Measurements from ENCODE around the gene LMO1.
A peak's percentile ranks its signal among the peaks of the same experiment; 100 is the strongest.

Gene LMO1

DNA sequence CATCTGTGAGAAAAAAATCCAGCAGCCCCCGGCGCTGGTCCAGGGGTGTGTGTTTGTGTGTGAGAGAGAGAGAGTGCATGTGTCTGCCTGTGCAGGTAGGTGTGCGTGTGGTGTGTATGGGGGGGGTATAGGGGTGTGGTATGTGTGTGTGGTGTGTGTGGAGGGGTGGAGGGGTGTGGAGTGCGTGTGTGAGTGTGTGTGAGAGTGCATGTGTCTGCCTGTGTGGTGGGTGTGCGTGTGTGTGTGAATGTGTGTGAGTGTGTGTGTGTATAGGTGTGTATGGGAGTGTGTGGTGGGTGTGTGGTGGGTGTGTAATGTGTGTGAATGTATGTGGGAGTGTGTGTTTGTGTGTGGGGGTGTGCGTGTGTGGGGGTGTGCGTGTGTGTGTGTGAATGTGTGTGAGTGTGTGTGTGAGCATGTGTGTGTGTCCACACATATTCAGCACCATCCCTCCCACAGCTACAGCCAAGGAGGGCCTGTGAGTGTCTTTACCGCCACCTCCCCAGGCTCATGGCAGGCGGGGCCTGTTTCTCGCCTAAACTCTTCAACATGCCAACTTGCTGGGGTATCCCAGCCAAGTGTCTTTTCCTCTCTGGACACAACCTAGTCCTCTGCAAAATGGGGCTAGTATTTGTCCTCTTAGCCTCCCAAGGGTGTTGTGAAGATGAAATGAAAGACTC, 11.9 kb downstream of the LMO1 start:
- no peak for DNase-seq (ENCODE audit: low read depth)
- TF ChIP-seq, protein P1, sequence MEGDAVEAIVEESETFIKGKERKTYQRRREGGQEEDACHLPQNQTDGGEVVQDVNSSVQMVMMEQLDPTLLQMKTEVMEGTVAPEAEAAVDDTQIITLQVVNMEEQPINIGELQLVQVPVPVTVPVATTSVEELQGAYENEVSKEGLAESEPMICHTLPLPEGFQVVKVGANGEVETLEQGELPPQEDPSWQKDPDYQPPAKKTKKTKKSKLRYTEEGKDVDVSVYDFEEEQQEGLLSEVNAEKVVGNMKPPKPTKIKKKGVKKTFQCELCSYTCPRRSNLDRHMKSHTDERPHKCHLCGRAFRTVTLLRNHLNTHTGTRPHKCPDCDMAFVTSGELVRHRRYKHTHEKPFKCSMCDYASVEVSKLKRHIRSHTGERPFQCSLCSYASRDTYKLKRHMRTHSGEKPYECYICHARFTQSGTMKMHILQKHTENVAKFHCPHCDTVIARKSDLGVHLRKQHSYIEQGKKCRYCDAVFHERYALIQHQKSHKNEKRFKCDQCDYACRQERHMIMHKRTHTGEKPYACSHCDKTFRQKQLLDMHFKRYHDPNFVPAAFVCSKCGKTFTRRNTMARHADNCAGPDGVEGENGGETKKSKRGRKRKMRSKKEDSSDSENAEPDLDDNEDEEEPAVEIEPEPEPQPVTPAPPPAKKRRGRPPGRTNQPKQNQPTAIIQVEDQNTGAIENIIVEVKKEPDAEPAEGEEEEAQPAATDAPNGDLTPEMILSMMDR (conservative IDR thresholded peaks at IDR 0.05; ENCODE audit: low read depth, low read length) = no peak
- no peak overlapping the region for H3K4me3 ChIP-seq (ENCODE audit: low read length)

DNA sequence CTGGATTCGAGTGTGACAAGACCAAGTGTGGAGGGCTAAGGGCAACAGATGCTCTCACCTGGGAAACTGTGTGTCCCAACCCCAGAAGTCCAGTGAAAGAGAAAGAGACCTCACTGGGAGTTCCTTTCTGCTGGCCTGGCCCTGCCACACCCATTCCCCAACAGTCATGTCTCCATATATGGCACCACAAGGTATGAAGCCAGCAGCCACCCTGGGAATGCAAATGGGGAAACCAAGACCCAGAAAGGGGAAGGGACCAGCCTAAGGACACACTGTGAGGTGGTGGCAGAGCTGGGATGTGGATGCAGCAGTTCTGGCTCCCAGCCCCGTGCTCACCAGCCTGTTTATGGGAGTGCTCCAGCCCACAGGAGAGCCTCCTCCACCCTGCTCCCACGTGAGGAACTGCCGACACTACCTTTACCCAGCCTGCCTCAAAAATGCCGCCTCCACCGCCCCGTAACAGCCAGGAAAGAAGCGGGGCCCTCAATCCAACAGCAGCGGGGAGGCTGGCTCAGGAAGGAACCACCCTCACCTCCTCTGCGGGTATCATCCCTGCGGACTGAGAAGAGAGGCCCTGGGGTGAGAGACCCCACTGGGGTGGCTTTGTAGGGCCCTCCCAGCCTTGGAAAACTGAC, 12.6 kb downstream of the LMO1 start:
- no peak for DNase-seq (ENCODE audit: low read depth)

DNA sequence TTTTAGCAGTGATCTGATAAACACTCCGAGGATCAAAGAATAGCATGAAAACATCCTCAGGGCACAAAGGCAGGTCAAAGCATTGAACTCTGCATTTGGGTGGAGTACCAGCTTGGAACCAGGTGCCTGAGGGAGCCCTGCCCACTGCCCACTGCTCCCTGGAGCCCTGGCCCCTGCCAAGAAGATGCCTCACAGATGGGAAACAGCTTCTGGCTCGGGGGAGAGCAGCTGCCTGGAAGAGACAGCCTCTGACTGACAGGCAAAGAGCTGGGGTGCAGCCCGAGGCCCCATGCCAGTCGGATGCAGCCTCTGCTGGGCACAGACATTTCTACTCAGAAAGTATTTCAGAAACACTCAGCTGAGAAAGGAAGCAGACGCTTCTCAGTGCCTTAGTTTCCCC, 13.2 kb downstream of the LMO1 start:
- DNase-seq (ENCODE audit: low read depth) = no peak
- no peak overlapping the region for H3K4me3 ChIP-seq (ENCODE audit: low read length)
- TF ChIP-seq, protein P1 (conservative IDR thresholded peaks at IDR 0.05; ENCODE audit: low read depth, low read length) = no peak

More for the DNA sequence above, 12.6 kb downstream of the LMO1 start:
- TF ChIP-seq, protein P1 (conservative IDR thresholded peaks at IDR 0.05; ENCODE audit: low read depth, low read length) = no peak
- no peak overlapping the region for H3K4me3 ChIP-seq (ENCODE audit: low read length)

DNA sequence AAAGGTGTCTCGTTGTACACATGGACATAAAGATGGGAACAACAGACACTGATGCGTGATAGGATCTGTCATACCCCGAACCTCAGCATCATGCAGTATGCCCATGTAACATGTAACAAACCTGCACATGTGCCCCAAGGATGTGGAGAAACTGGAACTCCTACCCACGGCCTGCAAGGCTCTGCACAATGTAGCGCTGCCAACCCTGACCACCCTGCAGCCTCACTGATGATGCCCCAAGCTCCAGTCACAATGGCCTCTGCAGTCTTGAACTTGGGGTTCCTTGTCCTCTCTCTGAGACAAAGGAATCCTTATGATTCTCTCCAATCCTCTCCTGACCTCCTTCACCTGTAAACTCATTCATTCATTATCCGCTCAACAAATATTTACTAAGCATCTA, 14.2 kb downstream of the LMO1 start:
- no peak overlapping the region for H3K4me3 ChIP-seq (ENCODE audit: low read length)
- TF ChIP-seq, protein P1 (conservative IDR thresholded peaks at IDR 0.05; ENCODE audit: low read depth, low read length) = no peak
- DNase-seq (ENCODE audit: low read depth) = no peak

DNA sequence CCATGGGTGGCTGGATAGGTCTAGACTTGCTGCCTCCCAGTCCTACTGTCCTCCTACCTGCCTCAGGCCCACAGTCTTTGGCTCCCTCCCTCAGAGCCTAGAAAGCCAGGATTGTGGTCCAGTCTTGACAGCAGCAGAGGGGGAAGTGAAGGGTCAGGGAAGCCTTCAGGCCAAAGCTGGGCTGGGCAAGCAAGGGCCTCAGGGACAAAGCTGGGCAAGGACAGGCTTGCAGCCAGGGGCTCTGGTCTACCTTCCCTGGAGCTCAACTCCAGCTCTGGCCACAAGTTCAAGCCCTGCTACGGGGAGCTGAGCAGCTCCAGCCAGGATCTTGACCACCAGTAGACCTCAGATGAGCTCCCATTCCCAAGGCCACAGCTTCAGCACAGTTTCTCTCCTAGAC, 14.9 kb downstream of the LMO1 start:
- TF ChIP-seq, protein P1 (conservative IDR thresholded peaks at IDR 0.05; ENCODE audit: low read depth, low read length) = no peak

DNA sequence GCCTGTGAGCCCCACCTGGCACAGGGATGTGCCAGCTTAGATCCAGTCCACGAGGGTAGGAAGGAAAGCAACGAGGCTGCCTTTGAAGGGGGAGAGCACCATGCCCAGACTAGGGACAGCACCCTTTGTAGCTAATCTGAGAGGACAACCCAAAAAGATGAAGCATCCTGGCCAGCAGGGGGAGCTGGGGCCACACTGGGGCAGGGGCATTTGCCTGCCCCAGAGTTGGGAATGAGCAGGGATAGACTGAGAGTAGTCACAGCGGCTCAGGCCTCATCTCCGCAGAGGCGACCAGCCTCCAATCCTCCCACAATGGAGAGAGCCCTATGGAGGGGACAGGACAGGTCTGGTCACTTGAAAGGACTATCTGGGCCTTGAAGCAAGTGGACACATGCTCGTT, 16.4 kb downstream of the LMO1 start:
- H3K4me3 ChIP-seq (ENCODE audit: low read length) = no peak overlapping the region
- TF ChIP-seq, protein P1 (conservative IDR thresholded peaks at IDR 0.05; ENCODE audit: low read depth, low read length) = peak; percentile 53
- no peak for DNase-seq (ENCODE audit: low read depth)

More for the DNA sequence above, 14.9 kb downstream of the LMO1 start:
- no peak for DNase-seq (ENCODE audit: low read depth)
- H3K4me3 ChIP-seq (ENCODE audit: low read length) = no peak overlapping the region

DNA sequence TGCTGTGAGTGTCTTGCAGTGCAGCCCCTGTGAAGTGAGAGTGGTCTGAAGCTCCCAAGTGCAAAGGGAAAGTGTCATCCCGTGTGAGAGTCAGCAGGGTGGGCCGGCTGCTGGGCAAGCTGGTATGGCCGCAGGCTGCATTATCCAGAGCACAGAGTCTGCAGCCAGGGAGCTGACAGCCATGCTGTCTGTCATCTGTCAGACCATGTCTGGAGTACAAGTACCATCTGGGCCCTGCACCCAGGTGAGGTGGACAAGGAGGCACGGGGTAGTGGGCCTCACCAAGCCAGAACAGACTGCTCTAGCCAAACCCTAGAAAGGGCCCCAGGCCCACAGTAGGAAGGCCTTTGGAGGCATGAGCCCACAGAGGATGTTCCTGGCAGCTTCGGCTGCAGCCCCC, 20.2 kb downstream of the LMO1 start:
- TF ChIP-seq, protein P1 (conservative IDR thresholded peaks at IDR 0.05; ENCODE audit: low read depth, low read length) = no peak
- no peak overlapping the region for H3K4me3 ChIP-seq (ENCODE audit: low read length)
- DNase-seq (ENCODE audit: low read depth) = no peak
